D721Med (cell line): ENCODE results near the gene USH1G.
"Not testable (repeated sequence)": the region's sequence is repeated elsewhere in the genome, so short reads cannot be mapped to it uniquely, and the experiment has no call there.

Experiments used
- DNase-seq: peaks from one replicate; pipeline ENCODE4 v3.0.0; 2011; ENCODE audit warnings: low spot score; ENCODE audit not compliant: insufficient read length
- FAIRE-seq: peaks from 2 replicates; lab custom pipeline; 2011; peaks lifted over from hg19 to GRCh38; lab: Jason Lieb, UNC
- CTCF ChIP-seq: IDR thresholded peaks from 2 replicates; pipeline ENCODE4 v1.5.1; 2012; ENCODE audit warnings: mild to moderate bottlenecking, control low read depth; ENCODE audit not compliant: insufficient read depth; ENCODE audit errors: missing control alignments

USH1G gene

DNA sequence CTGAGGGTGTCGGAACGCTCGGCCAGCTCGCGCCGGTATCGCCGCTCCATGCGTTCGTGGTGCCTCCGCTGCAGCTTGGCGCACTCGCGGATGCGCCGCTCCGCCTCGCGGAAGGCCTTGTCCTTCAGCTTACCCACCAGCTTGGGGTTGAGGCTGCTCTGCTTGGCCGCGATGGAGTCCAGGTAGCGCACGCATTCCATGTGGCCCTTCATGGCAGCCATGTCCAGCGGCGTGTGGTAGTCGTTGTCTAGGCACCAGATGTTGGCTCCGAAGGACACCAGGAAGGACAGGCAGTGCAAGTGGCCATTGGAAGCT lies 2.8 kb downstream of the USH1G start:
- FAIRE-seq = no peak
- no peak for TF ChIP-seq CTCF
- no peak for DNase-seq

GRCh38 chr17:74919440-74920305 lies 3.4 kb downstream of the USH1G start:
- TF ChIP-seq CTCF = peak; percentile 54
- FAIRE-seq (no peak), DNase-seq (no peak)

DNA sequence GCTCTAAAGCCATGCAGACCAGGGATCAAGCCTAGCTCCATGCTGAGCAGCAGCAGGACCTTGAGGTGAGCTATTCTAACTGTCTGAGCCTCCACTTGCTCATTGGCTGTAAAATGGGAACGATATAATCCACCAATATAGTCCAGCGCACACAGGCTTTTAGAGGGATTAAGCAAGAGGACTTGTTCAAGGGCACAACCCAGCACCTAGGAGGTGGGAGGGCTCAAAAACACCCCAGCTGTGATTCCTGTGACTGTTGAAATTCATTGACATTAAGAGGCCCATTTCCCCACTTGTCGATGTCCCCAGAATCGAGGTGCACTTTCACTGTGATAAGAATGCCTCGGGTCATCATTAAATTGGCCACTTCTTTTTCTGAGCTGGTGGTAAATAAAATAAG lies 4.1 kb downstream of the USH1G start:
- FAIRE-seq = no peak
- no peak for TF ChIP-seq CTCF
- DNase-seq = no peak

- FAIRE-seq (no peak), DNase-seq (no peak)
- TF ChIP-seq CTCF = no peak
These were observed 5.6 kb downstream of the USH1G start for GRCh38 chr17:74917430-74917829.

DNA sequence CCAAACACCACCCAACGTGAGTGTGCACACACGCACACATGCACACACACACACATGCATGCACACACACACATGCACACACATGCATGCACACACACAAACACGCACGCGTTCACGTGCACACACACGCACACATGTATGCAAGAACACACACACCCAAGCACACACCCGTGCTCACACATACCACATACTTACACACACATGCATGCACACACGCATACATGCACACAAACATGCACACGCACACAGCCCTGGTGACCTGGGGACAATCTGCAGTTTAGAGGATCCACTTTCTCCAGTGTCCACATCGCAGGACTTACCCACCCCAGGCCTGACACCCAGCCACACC lies 6.2 kb downstream of the USH1G start:
- DNase-seq (no peak), FAIRE-seq (no peak)
- TF ChIP-seq CTCF = no peak

GRCh38 chr17:74916136-74916850 lies 6.8 kb downstream of the USH1G start:
- TF ChIP-seq CTCF = no peak
- DNase-seq = no peak
- FAIRE-seq = no peak

GRCh38 chr17:74911423-74911822 lies 11.6 kb downstream of the USH1G start:
- not testable (repeated sequence) for FAIRE-seq, DNase-seq

DNA sequence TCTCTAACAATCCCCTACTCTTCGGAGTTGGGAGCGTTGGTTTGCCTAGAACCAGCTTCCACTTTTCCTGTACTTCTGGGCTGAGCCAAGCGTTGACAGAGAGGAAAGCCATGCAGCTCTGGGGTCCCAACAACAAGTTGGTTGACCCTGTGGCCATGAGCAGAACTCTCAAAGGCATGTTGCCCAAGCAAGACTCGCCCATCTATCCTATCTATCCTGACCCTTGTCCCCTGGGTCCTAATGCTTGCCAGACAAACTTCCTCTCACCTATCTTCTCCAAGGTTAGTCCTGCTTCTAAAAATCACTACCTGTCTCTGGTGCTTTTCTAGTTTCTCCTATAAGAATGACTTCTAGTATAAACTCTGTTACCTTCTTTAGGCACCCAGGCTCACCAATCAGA lies 14.0 kb downstream of the USH1G start:
- DNase-seq, FAIRE-seq: not testable (repeated sequence)
